AG08395 (cell line): ENCODE measurements around the gene DNAJB2.
A peak's percentile ranks its signal among the peaks of the same experiment; 100 is the strongest.
"Not testable (repeated sequence)": the region's sequence is repeated elsewhere in the genome, so short reads cannot be mapped to it uniquely, and the experiment has no call there.

Experiments used
- DNase-seq: peaks from one replicate; pipeline ENCODE4 v3.0.0; 2012; ENCODE audit warnings: mixed read lengths, low spot score

DNAJB2 gene

GRCh38 chr2:219258942-219259341 lies 20.2 kb upstream of the DNAJB2 start:
- DNase-seq: not testable (repeated sequence)

- no peak for DNase-seq
Observed at GRCh38 chr2:219261024-219261855, 17.9 kb upstream of the DNAJB2 start.

- no peak for DNase-seq
Observed at GRCh38 chr2:219266232-219266631, 12.9 kb upstream of the DNAJB2 start.

GRCh38 chr2:219266886-219267285 lies 12.3 kb upstream of the DNAJB2 start:
- DNase-seq: no peak

GRCh38 chr2:219268294-219268693 lies 10.9 kb upstream of the DNAJB2 start:
- no peak for DNase-seq

DNA sequence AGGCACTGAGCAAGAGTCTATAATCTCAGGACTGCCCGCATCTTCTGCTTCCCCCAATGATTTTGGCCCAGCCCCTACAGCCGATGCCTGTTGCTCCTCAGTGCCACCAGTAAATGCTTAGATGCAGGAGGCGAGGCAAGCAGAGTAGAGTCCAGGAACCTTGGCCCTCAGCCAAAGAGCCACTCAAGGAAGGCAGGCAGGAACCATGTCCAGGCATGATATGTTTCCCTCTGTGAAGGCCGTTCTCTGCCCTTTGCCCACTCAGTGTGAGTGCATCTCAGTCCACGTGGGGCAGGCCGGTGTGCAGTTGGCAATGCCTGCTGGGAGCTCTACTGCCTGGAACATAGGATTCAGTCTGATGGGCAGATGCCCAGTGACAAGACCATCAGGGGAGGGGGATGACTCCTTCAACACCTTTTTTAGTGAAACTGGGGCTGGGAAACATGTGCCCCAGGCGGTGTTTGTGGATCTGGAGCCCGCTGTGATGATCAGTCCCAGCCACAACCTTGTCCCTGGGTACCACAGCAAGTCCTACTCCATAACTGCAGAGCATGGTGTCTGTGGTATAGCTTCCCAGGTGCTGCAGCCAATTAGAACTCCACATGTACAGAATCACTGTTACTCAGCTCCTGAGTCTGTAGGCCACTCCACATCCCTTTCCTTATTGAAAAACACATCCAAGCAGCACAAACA lies 9.7 kb upstream of the DNAJB2 start:
- no peak for DNase-seq

DNA sequence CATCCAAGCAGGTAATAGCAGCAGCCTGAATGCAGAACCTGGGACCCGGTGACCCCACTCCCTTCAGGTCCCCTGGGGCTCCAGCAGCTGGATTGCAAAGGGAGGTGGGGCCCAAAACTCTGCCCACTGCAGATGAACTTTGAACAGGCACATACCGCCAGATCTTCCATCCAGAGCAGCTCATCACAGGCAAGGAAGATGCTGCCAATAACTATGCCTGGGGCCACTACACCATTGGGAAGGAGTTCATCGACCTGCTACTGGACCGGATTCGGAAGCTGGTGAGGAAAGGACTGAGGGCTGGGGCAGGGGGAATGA lies 9.2 kb upstream of the DNAJB2 start:
- no peak for DNase-seq

DNA sequence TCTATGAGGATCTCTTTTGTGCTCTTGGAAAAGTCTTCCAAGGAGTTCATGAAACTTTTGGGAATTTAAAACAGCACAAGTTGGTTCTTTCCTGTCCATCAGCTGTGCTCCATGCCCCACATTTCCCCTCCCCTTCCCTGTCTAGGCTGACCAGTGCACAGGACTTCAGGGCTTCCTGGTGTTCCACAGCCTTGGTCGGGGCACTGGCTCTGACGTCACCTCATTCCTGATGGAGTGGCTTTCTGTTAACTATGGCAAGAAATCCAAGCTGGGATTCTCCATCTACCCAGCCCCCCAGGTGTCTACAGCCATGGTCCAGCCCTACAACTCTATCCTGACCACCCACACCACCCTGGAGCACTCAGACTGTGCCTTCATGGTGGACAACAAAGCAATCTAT lies 8.1 kb upstream of the DNAJB2 start:
- DNase-seq: no peak

GRCh38 chr2:219272356-219272755 lies 6.8 kb upstream of the DNAJB2 start:
- no peak for DNase-seq

DNA sequence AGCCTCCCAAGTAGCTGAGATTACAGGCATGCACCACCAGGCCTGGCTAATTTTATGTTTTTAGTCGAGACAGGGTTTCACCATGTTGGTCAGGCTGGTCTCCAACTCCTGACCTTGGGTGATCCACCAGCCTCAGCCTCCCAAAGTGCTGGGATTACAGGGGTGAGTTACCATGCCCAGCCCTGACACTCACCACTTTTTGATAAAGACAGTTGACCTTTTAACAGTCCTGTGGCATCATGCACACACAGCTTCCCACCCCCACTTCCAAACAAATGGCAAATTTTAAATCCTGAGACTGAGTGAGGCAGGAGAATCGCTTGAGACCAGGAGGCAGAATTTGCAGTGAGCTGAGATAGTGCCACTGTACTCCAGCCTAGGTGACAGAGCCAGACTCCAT lies 6.2 kb upstream of the DNAJB2 start:
- DNase-seq: no peak

DNA sequence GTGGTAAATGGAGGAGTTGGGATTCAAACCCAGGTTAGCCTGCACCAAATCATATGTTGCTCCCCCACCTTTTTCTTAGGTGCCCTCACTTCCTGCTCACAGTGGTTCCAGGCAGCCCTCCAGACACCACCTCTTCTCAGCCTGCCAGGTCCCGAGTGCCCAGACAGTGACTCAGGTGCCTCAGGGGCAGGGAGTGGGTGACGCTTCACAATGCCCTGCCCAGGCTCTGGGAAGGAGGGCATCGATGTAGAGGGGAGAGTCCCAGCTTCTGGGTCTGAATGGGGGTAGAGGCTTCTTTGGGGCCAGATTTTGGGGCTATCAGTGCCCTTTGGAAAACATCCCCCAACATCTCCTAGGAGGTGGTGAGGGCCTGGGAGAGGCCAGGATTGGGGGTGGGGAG lies 5.2 kb upstream of the DNAJB2 start:
- DNase-seq: no peak

GRCh38 chr2:219274361-219274921 lies 4.7 kb upstream of the DNAJB2 start:
- peak; percentile 93 for DNase-seq

DNA sequence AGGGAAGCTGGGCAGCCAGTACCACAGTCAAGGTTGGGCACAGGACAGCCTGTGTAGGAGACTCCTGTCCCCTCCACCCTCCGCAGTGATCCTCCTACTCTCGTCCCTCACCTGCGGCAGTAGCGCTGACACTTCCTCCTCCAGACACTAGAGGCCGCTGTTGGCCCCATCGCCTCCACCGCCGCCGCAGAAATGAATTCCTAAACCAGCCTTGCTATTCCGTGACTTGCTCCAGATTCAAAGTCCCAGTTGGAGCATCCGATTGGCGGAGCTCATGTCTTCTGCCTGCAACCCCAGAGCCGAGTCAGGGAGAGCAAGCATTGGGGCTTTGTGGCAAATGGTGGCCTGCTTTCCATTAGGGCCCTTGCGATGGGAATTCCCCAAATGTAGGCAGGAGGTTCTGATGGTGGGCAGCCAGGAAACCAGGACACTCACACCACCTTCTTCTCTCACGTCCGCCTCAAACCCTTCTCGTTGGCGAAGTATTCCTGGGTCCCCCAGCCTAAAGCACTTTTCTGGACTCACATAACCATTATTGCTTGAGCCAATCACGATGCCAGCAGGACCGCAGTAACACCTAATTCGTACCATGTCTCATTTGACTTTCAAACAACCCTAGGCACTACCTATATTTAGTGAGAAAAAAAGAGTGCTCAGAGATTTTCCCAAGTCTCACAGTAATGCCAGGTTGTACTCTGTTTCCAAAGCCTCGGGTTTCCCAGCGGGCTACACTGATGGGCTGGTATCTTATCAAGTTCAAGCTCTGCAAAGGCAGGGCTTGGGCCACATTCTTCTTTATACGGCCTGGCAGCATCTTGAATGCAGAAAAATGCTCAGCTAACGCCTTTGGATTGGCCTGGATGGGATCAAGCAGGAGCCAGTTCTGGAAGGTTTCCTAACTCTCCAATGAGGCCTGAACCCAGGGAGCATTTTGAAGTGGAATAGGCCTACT lies 1.2 kb upstream of the DNAJB2 start:
- peak; percentile 74 for DNase-seq

- no peak for DNase-seq
Observed at GRCh38 chr2:219278655-219279150, 463 bp upstream of the DNAJB2 start.

DNA sequence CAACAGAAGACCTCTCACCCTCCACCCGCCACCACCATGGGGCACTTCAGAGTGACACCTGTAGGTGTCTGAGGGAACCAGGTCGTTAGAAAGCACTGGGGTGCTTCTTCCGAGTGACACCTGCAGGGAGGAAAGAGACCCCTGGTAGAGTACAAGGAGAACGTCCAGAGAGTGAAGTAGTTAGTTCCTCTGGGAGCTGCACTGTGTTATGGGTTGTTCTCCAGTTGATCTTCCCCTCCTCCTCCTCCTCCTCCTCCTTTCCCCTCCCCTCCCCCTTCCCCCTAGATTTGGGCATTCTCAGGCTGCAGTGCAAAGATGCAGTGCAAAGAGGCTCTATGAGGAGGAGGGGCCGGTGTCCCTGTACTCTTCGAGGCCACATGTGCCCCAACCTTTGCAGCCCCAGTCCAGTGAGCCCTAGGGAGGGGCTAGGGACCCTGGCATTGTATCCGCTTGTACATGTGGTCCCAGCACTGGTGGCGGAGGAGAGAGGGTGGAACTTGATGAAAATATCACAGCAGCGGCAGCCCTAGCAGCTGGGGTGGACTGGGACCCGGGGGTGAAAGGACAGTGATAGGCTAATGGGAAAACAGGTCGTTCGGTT lies 850 bp downstream of the DNAJB2 start:
- DNase-seq: no peak

DNA sequence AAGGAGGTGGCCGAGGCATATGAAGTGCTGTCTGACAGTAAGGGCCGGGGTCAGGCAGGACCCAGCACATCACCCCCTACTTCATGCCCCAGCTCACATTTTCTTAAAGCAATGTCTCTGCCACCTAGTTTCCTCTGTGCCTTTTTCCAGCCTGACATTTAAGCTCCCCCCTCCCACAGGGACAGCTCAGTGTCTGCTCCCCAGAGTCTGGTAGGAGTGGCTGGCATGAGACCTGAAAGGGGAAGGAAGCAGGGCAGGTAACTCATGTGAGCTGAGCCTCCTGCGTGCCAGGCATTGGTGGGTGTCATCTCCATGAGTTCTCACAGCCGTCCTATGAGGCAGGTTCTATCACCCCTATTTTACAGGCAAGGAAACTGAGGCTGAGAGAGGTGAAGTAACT lies 1.5 kb downstream of the DNAJB2 start:
- no peak for DNase-seq

- no peak for DNase-seq
Observed at GRCh38 chr2:219281588-219281987, 2.4 kb downstream of the DNAJB2 start.

DNA sequence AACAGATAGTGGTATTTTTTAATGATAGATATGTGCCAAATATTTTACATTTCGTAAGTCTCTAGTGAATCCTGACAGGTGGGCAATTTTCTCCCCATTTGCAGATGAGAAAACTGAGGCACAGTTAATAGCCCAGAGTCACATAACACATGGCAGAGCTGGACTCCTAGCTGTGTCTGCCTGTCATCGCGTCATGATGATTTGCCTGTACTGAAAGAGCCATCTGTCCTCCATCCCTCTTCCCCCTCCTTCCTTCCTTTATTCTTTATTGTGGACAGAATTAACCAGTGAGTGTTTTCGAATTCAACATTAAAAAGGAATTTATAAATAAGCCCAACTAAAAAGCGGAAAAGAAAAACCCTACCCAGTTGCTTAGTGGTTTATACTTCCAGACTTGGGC lies 3.2 kb downstream of the DNAJB2 start:
- DNase-seq: no peak

DNA sequence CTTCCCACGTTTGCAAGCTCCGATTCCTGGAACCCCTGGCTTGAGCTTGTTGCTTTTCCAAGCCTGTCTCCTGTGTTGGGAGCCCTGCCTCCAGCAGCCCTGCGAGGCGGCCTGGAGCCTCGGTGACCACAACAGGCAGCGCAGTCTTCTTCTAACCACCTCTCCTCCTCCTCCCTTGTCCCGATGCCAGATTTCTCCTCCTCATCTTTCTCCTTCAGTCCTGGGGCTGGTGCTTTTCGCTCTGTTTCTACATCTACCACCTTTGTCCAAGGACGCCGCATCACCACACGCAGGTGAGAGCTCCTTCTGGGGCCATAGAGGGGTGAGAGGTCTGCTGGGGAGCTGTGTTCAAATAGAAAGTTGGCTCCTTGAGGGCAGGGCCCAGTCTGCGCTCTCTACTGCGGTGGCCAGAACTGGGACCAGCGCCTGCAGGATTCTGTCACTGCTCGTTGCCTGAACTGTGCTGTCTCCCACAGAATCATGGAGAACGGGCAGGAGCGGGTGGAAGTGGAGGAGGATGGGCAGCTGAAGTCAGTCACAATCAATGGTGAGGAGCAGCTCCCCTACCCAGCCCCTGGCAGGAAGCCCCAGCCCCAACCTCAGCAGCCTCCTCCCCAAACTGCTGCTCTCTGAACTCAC lies 3.9 kb downstream of the DNAJB2 start:
- DNase-seq: no peak

DNA sequence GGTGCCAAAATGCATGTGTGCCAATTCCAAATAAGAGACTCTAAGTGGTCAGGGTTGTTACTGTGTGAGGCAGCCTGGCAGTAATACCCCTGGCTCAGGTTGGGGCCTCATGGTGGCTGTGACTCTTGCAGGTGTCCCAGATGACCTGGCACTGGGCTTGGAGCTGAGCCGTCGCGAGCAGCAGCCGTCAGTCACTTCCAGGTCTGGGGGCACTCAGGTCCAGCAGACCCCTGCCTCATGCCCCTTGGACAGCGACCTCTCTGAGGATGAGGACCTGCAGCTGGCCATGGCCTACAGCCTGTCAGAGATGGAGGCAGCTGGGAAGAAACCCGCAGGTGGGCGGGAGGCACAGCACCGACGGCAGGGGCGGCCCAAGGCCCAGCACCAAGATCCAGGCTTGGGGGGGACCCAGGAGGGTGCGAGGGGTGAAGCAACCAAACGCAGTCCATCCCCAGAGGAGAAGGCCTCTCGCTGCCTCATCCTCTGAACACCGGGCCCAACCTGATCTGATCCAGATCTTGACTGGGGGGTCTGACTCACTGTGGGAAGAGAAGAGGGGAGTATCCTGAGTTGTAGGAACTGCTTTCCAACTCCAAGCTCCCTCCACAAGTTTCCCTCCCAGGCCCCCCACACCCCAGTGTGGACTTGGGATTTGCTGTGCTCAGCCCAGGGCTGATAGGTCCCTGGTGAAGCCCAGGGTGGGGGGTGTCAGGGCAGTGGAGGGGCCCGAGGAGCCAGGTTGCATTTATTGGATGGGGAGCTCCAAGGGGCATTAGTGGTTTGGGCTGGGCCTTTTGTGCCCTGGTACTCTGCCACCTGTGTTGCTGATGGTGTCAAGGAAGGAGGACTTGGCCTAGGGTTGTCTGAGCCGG lies 5.6 kb downstream of the DNAJB2 start:
- no peak for DNase-seq
